Neural cell (in vitro differentiated cells): Measurements from ENCODE around the gene UPB1.

Experiments used
- CTCF ChIP-seq: fragments of 450-650 bp; IDR thresholded peaks from 2 replicates; pipeline ENCODE4 v1.5.1; 2014; ENCODE audit warnings: antibody characterized with exemption, mild to moderate bottlenecking, moderate library complexity; ENCODE audit not compliant: poor library complexity, severe bottlenecking
- POLR2AphosphoS5 ChIP-seq: IDR thresholded peaks from 2 replicates; pipeline ENCODE4 v1.6.1; 2012
- RAD21 ChIP-seq: fragments of 450-650 bp; conservative IDR thresholded peaks from 2 replicates; pipeline ENCODE4 v1.6.1; 2014; ENCODE audit warnings: antibody characterized with exemption, mild to moderate bottlenecking, moderate library complexity
- SMC3 ChIP-seq: fragments of 450-650 bp; conservative IDR thresholded peaks from 2 replicates; pipeline ENCODE4 v1.6.1; 2014; ENCODE audit warnings: antibody characterized with exemption, mild to moderate bottlenecking, moderate library complexity; ENCODE audit not compliant: poor library complexity

- TF ChIP-seq SMC3 = no peak
- TF ChIP-seq CTCF = no peak
- no peak for TF ChIP-seq RAD21
- no peak for TF ChIP-seq POLR2AphosphoS5
Observed at GRCh38 chr22:24563246-24563645, 68.1 kb downstream of the UPB1 start.
